HepG2 (cell line): ENCODE results near the gene SCAMP3. TPM values are rescaled to one million over a fixed set of nuclear protein-coding genes. Genes with fewer than 3 reads are reported as not detected.

Experiments used
- CBFB ChIP-seq: sonication (generic); formaldehyde crosslinking; IDR thresholded peaks from 2 replicates; pipeline ENCODE4 v1.4.0; 2020; ENCODE audit warnings: missing genetic modification reagents
- CEBPG ChIP-seq: IDR thresholded peaks from 2 replicates; pipeline ENCODE4 v1.6.1; 2016
- ELF3 ChIP-seq: IDR thresholded peaks from 2 replicates; pipeline ENCODE4 v1.6.1; 2016; ENCODE audit warnings: missing genetic modification reagents, missing compliant biosample characterization
- FOXA3 ChIP-seq: IDR thresholded peaks from 2 replicates; pipeline ENCODE4 v1.6.1; 2016; ENCODE audit warnings: missing genetic modification reagents, missing compliant biosample characterization
- GABPA ChIP-seq, 2 experiments: IDR thresholded peaks; 2 replicates each; pipeline ENCODE4 v1.6.1; 2011 to 2016; ENCODE audit warnings: low read depth in 2 of 2, low read length in 1 of 2, missing biosample characterization in 1 of 2, missing genetic modification characterization in 1 of 2
- GATAD1 ChIP-seq: IDR thresholded peaks from 2 replicates; pipeline ENCODE4 v1.6.1; 2016; ENCODE audit warnings: missing genetic modification reagents, missing compliant biosample characterization
- HDAC6 ChIP-seq: fragments of 200-600 bp; sonication (generic); IDR thresholded peaks from 2 replicates; pipeline ENCODE4 v1.7.0; 2017; ENCODE audit warnings: mild to moderate bottlenecking, antibody characterized with exemption, low read length, low read depth
- IRF2 ChIP-seq: IDR thresholded peaks from 2 replicates; pipeline ENCODE4 v1.6.1; 2018; ENCODE audit warnings: missing genetic modification reagents, missing compliant biosample characterization
- KAT7 ChIP-seq: IDR thresholded peaks from 2 replicates; pipeline ENCODE4 v1.6.1; 2018; ENCODE audit warnings: borderline replicate concordance, missing compliant biosample characterization
- MXD4 ChIP-seq: IDR thresholded peaks from 2 replicates; pipeline ENCODE4 v1.6.1; 2016; ENCODE audit warnings: mild to moderate bottlenecking, missing biosample characterization, missing genetic modification reagents
- PREB ChIP-seq: sonication (generic); formaldehyde crosslinking; IDR thresholded peaks from 2 replicates; pipeline ENCODE4 v1.4.0; 2020; ENCODE audit warnings: missing genetic modification reagents
- SP5 ChIP-seq: IDR thresholded peaks from 2 replicates; pipeline ENCODE4 v1.6.1; 2016; ENCODE audit warnings: low read depth, borderline replicate concordance
- TBX2 ChIP-seq: sonication (generic); formaldehyde crosslinking; IDR thresholded peaks from 2 replicates; pipeline ENCODE4 v1.5.0; 2020; ENCODE audit warnings: missing genetic modification reagents, mild to moderate bottlenecking, borderline replicate concordance
- TCF7L2 ChIP-seq: IDR thresholded peaks from 2 replicates; pipeline ENCODE4 v1.6.1; 2011; ENCODE audit warnings: mild to moderate bottlenecking, low read depth, low read length, moderate library complexity
- TEAD3 ChIP-seq: optimal IDR thresholded peaks from 2 replicates; pipeline ENCODE3; 2016; ENCODE audit warnings: borderline replicate concordance
- YY1 ChIP-seq: IDR thresholded peaks from 2 replicates; pipeline ENCODE4 v1.6.1; 2011; ENCODE audit warnings: low read length, low read depth, moderate library complexity, mild to moderate bottlenecking; ENCODE audit not compliant: insufficient read depth, insufficient replicate concordance
- ZC3H13 ChIP-seq: sonication (generic); formaldehyde crosslinking; IDR thresholded peaks from 2 replicates; pipeline ENCODE4 v1.8.1; 2023; ENCODE audit warnings: mild to moderate bottlenecking, missing genetic modification reagents, moderate library complexity
- ZNF24 ChIP-seq: fragments of 450-650 bp; IDR thresholded peaks from 2 replicates; pipeline ENCODE4 v1.6.1; 2017; ENCODE audit warnings: antibody characterized with exemption, mild to moderate bottlenecking
- ZNF296 ChIP-seq: sonication (generic); formaldehyde crosslinking; conservative IDR thresholded peaks from 2 replicates; pipeline ENCODE4 v1.5.0; 2020; ENCODE audit warnings: mild to moderate bottlenecking, missing genetic modification reagents
- ZNF512B ChIP-seq: sonication (generic); formaldehyde crosslinking; IDR thresholded peaks from 2 replicates; pipeline ENCODE4 v1.5.1; 2020; ENCODE audit warnings: missing genetic modification reagents, mild to moderate bottlenecking, borderline replicate concordance
- ZNF790 ChIP-seq: sonication (generic); formaldehyde crosslinking; IDR thresholded peaks from 2 replicates; pipeline ENCODE4 v1.8.0; 2022; ENCODE audit warnings: missing genetic modification reagents, mild to moderate bottlenecking, borderline replicate concordance
- ZSCAN29 ChIP-seq: sonication (generic); formaldehyde crosslinking; conservative IDR thresholded peaks from 2 replicates; pipeline ENCODE4 v1.4.0; 2020; ENCODE audit warnings: mild to moderate bottlenecking, missing genetic modification reagents
- polyA plus RNA-seq, 8 experiments: library from polyadenylated mRNA; depleted of rRNA in 3 of 8; stranded (reverse) in 7 of 8; unstranded in 1 of 8; fragments of >200 nt; fragmentation: Illumina TruSeq in 4 of 8; extraction: Trizol in 4 of 8; gene quantifications; 2 replicates each; pipeline versions ENCODE4 v1.2.1 to v1.2.3, GENCODE V29; 2011 to 2016; ENCODE audit warnings: low read depth in 4 of 8, missing spikeins in 1 of 8, mixed read lengths in 1 of 8; ENCODE audit not compliant: insufficient read depth in 1 of 8
- total RNA-seq, 5 experiments: library from RNA; depleted of rRNA; stranded (reverse); fragments of >200 nt; fragmentation: Illumina TruSeq; extraction: Trizol; gene quantifications; 2 replicates each; pipeline ENCODE4 v1.2.3, GENCODE V29; 2016; ENCODE audit warnings: low read depth in 1 of 5
- TF ChIP-seq, protein P1 (sequence below), 2 experiments: sonication (generic) in 1 of 2; formaldehyde crosslinking in 1 of 2; IDR thresholded peaks; 2 replicates each; pipeline versions ENCODE4 v1.4.0 to v1.6.1; 2018 to 2020; ENCODE audit warnings: missing genetic modification reagents in 2 of 2, borderline replicate concordance in 1 of 2, low read depth in 1 of 2, mild to moderate bottlenecking in 1 of 2, missing biosample characterization in 1 of 2
- TF ChIP-seq, protein P2 (sequence below): sonication (generic); formaldehyde crosslinking; IDR thresholded peaks from 2 replicates; pipeline ENCODE4 v1.5.0; 2020; ENCODE audit warnings: mild to moderate bottlenecking, missing genetic modification reagents, moderate library complexity

The SCAMP3 gene
- total and polyA plus RNA-seq, 2 of the 13 experiments (the other 11 are each of a cell fraction or from before 2014, with no cell fraction given): 46.8 to 83.3 TPM

- TF ChIP-seq, protein P1, sequence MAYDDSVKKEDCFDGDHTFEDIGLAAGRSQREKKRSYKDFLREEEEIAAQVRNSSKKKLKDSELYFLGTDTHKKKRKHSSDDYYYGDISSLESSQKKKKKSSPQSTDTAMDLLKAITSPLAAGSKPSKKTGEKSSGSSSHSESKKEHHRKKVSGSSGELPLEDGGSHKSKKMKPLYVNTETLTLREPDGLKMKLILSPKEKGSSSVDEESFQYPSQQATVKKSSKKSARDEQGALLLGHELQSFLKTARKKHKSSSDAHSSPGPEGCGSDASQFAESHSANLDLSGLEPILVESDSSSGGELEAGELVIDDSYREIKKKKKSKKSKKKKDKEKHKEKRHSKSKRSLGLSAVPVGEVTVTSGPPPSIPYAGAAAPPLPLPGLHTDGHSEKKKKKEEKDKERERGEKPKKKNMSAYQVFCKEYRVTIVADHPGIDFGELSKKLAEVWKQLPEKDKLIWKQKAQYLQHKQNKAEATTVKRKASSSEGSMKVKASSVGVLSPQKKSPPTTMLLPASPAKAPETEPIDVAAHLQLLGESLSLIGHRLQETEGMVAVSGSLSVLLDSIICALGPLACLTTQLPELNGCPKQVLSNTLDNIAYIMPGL (CRISPR knock-in tag; IDR thresholded peaks at IDR 0.05; ENCODE audit: borderline replicate concordance in 1 of 2, low read depth in 1 of 2): peak; percentile 14 to 61; a peak in 2 of 4 replicates
- TF ChIP-seq PREB (CRISPR knock-in tag) (no peak), TEAD3 (no peak), SP5 (CRISPR knock-in tag) (0 out of 2 replicates have a peak, but pooled peaks have one; percentile 9), ZNF296 (CRISPR knock-in tag) (no peak), IRF2 (CRISPR knock-in tag) (peak; percentile 64; the same call in 1 of the 2 replicates), HDAC6 (no peak), TCF7L2 (no peak), GATAD1 (peak; percentile 31; the same call in 1 of the 2 replicates), ZNF790 (CRISPR knock-in tag) (peak; percentile 18; the same call in 1 of the 2 replicates), ZC3H13 (CRISPR knock-in tag) (no peak), YY1 (no peak), CBFB (CRISPR knock-in tag) (no peak), ELF3 (CRISPR knock-in tag) (peak; percentile 27; the same call in 1 of the 2 replicates), CEBPG (peak; percentile 80), KAT7 (no peak), GABPA (IDR thresholded peaks at IDR 0.05; ENCODE audit: low read depth, low read length) (no peak), GABPA (CRISPR knock-in tag; IDR thresholded peaks at IDR 0.05; ENCODE audit: low read depth) (peak; percentile 48; the same call in 1 of the 2 replicates), ZNF512B (CRISPR knock-in tag) (no peak), MXD4 (no peak), ZNF24 (peak; percentile 46; the same call in 1 of the 2 replicates), ZSCAN29 (CRISPR knock-in tag) (0 out of 2 replicates have a peak, but pooled peaks have one; percentile 58), FOXA3 (CRISPR knock-in tag) (0 out of 2 replicates have a peak, but pooled peaks have one; percentile 35), TBX2 (CRISPR knock-in tag) (no peak; the same call in 1 of the 2 replicates)
- TF ChIP-seq, protein P2, sequence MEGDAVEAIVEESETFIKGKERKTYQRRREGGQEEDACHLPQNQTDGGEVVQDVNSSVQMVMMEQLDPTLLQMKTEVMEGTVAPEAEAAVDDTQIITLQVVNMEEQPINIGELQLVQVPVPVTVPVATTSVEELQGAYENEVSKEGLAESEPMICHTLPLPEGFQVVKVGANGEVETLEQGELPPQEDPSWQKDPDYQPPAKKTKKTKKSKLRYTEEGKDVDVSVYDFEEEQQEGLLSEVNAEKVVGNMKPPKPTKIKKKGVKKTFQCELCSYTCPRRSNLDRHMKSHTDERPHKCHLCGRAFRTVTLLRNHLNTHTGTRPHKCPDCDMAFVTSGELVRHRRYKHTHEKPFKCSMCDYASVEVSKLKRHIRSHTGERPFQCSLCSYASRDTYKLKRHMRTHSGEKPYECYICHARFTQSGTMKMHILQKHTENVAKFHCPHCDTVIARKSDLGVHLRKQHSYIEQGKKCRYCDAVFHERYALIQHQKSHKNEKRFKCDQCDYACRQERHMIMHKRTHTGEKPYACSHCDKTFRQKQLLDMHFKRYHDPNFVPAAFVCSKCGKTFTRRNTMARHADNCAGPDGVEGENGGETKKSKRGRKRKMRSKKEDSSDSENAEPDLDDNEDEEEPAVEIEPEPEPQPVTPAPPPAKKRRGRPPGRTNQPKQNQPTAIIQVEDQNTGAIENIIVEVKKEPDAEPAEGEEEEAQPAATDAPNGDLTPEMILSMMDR: peak; percentile 86
Measured at GRCh38 chr1:155307247-155307740, 45.1 kb upstream of the SCAMP3 start (continued).
